ENCODE measurements around the gene USP34.
A peak's percentile ranks its signal among the peaks of the same experiment; 100 is the strongest.
"Not testable (repeated sequence)": the region's sequence is repeated elsewhere in the genome, so short reads cannot be mapped to it uniquely, and the experiment has no call there.

USP34 gene

DNA sequence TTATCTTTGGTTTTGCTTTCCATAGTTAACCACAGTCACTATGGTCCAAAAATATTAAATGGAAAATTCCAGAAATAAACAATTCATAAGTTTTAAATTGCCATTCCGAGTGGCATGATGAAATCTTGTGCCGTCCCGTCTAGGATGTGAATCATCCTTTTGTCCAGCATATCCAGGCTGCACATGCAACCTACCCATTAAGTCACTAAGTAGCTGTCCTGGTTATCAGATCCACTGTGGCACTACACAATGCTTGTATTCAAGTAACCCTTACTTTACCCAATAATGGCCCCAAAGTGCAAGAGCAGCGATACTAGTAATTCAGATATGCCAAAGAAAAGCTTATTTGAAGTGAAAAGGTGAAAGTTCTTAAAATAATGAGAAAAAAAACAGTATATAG lies 10.7 kb downstream of the USP34 start:
- DNase-seq (ENCODE audit: low spot score) = peak; percentile 57

DNA sequence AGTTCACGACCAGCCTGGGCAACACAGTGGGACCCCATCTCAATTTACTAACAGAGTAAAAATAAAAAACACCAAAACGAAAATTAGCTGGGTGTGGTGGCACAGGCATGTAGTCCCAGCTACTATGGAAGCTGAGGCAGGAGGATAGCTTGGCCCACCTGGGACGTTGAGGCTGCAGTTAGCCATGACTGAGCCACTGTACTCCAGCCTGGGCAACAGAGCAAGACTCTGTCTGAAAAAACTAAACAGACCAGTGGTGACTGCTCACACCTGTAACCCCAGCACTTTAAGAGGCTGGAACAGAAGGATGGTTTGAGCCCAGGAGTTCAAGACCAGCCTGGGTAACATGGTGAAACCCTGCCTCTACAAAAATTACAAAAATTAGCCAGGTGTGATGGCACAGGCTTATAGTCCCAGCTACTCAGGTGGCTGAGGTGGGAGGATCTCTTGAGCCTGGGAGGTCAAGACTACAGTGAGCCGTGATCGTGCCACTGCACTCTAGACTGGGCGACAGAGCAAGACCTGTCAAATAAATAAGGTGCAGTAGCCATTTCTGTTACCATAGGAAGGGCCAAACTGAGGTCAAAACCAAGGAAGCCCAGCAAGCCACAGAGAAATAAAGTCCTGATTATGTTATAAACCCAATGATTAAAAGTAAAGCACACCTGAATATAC lies 14.0 kb downstream of the USP34 start:
- no peak for DNase-seq (ENCODE audit: low spot score)

DNA sequence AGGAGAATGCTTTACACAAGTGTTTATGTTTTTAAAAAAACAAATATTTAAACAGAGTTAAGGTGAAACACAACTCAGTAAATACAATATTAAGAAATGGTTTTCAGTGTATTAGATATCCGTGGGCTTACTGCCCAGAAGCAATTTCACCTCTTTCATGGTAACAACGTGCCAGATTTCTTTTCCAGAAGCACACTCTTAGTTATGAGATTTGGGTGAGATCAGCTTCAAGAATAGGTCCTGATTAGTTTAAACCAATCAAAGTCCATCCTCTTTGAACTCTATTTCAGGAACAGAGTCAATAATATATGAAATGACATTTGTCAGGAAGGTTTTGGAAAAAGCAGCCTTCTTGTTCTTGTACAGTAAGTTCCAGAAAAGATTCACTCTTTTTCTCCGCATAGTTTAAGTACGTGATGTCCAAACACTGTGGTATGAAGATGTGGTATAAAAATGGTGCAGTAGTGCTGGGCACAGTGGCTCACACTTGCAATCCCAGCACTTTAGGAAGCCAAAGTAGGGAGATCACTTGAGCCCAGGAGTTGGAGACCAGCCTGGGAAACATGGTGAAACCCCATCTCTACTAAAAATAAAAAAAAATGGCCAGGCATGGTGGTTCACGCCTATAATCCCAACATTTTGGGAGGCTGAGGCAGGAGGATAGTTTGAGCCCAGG lies 14.7 kb downstream of the USP34 start:
- DNase-seq (ENCODE audit: low spot score) = no peak

- not testable (repeated sequence) for DNase-seq (ENCODE audit: low spot score)
Observed at GRCh38 chr2:61454972-61455371, 15.9 kb downstream of the USP34 start.

GRCh38 chr2:61454383-61454782 lies 16.5 kb downstream of the USP34 start:
- no peak for DNase-seq (ENCODE audit: low spot score)

DNA sequence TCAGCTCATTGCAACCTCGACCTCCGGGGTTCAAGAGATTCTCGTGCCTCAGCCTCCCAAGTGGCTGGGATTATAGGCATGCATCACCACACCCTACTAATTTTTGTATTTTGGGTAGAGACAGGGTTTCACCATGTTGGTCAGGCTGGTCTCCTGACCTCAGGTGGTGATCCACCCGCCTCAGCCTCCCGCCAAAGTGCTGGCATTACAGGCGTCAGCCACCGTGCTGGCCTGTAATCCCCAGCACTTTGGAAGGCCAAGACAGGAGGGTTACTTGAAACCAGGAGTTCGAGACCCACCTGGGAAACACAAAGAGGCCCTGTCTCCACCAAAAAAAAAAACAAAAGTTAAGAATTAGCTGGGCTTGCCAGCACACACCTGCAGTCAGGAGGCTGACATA lies 18.5 kb downstream of the USP34 start:
- DNase-seq (ENCODE audit: low spot score) = no peak

GRCh38 chr2:61451178-61451577 lies 19.7 kb downstream of the USP34 start:
- no peak for DNase-seq (ENCODE audit: low spot score)

GRCh38 chr2:61450144-61450543 lies 20.7 kb downstream of the USP34 start:
- no peak for DNase-seq (ENCODE audit: low spot score)

DNA sequence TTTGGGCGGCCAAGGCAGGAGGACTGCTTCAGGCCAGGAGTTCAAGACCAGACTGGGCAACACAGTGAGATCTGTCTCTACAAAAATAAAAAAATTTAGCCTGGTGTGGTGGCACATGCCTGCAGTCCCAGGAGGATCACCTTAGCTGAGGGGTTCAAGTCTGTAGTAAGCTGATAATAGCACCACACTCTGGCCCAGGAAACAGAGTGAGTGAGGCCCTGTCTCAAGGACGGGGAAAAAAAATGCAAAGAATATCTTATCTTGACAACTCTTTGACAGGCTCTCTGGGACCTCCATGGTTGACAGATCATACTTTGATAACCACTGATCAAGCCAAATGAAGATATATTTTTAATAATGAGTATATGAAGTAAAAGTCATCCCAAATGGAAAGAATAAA lies 22.7 kb downstream of the USP34 start:
- no peak for DNase-seq (ENCODE audit: low spot score)

DNA sequence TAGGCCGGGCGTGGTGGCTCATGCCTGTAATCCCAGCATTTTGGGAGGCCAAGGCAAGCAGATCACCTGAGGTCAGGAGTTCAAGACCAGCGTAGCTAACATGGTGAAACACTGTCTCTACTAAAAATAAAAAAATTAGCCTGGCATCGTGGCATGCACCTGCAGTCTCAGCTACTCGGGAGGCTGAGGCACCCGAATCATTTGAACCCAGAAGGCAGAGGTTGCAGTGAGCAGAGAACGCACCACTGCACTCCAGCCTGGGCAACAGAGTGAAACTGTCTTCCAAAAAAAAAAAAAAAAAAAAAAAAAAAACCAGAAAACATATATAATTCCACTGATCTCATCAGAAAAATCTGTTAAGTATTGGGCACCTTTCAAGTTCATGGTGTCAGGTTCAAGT lies 23.9 kb downstream of the USP34 start:
- DNase-seq (ENCODE audit: low spot score) = not testable (repeated sequence)

GRCh38 chr2:61443342-61444041 lies 27.4 kb downstream of the USP34 start:
- DNase-seq (ENCODE audit: low spot score) = no peak

- no peak for DNase-seq (ENCODE audit: low spot score)
Observed at GRCh38 chr2:61439241-61440002, 31.5 kb downstream of the USP34 start.

GRCh38 chr2:61438670-61439069 lies 32.2 kb downstream of the USP34 start:
- DNase-seq (ENCODE audit: low spot score) = no peak

DNA sequence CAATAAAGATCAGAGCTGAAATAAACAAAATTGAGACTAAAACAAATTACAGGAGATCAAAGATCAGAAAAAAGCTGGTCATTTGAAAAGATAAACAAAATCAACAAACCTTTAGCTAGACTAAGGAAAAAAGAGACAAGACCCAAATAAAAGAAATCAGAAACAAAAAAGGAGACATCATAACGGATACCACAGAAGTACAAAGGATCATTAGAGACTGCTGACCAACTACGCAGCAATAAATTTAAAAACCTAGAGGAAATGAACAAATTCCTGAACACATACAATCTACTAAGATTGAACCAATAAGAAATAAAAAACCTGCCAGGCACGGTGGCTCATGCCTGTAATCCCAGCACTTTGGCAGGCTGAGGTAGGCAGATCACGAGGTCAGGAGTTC lies 33.7 kb downstream of the USP34 start:
- DNase-seq (ENCODE audit: low spot score) = no peak

- DNase-seq (ENCODE audit: low spot score) = no peak
Observed at GRCh38 chr2:61436092-61436491, 34.8 kb downstream of the USP34 start.

- no peak for DNase-seq (ENCODE audit: low spot score)
Observed at GRCh38 chr2:61435291-61435690, 35.6 kb downstream of the USP34 start.

DNA sequence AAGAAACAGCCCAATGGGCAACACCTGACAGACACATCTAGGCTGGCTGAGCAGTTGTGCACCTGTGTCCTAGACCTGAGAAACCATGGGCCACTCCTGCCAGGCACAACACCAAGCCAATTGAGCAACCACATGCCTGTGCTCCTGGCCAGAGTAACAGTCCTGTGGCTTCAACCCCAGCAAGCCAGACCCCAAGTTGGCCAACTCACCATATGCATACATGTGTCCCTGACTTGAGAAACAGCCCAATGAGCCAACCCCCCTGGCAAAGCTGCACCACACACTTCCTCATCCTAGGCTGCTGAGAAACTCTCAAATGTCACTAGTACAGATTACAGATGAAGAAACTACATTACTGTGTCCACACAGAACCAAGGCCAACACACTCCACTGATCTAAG lies 36.6 kb downstream of the USP34 start:
- DNase-seq (ENCODE audit: low spot score) = no peak

- DNase-seq (ENCODE audit: low spot score) = no peak
Observed at GRCh38 chr2:61433606-61434005, 37.3 kb downstream of the USP34 start.

- DNase-seq (ENCODE audit: low spot score) = no peak
Observed at GRCh38 chr2:61432990-61433389, 37.9 kb downstream of the USP34 start.

- DNase-seq (ENCODE audit: low spot score) = no peak
Observed at GRCh38 chr2:61431345-61431744, 39.5 kb downstream of the USP34 start.

DNA sequence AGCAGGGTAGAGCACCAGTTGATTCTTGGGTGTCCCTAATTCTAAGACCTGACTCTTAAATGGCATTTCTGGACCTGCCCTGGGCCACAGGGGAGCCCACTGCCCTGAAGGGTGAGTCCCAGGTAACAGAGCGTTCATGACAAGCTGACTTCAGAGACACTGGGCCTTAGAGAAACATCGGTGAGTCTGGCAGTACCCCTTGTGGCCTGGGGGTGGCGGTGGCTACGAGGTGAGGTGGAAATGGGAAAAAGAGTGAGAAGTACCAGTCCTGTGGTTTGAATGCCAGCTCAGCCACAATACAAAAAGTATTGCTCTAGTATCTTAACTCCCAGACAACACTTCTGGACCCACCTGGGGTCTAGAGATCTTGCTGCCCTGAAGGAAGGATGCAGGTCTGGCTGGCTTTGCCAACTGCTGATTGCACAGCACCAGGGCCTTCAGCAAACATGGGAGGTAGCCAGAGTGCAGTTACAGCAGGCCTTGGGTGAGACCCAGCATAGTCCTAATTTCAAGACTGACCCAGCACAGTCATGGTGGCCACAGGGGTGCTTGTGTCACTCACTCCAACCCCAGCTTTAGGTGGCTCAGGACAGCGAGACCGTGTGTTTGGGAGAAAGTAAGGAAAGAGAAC lies 44.5 kb downstream of the USP34 start:
- DNase-seq (ENCODE audit: low spot score) = peak; percentile 34

DNA sequence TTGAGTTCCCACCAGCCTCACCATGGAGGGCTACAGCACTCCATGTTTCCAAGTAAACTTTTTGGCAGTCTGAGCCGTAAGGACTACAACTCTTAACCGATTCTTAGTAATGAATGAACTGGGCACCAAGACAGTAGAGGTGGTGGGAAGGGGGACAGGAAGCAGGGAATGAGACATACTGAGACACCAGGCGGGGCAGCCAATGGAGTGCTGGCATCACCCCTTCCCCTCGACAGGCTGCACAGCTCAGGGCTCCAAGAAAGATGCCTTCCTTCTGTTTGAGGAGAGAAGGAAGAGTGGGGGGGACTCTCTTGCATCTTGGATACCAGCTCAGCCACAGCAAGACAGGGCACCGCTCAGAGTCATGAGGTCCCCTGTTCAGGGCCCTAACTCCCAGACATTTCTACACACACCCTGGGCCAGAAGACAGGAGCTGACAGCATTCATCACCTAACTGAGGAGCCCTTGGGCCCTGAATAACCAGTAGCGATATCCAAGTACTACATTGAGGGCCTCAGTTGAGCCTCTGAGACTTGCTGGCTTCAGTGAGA lies 45.2 kb downstream of the USP34 start:
- no peak for DNase-seq (ENCODE audit: low spot score)

Data from AG08395 (cell line).